Stimulated activated CD8-positive, alpha-beta memory T cell treated with anti-CD3 and anti-CD28 coated beads, Interleukin-7, amount 100 ng/mL, for 4 hours (primary cell): ENCODE measurements around the gene FLVCR1.
"Not testable (repeated sequence)": the region's sequence is repeated elsewhere in the genome, so short reads cannot be mapped to it uniquely, and the experiment has no call there.

Experiments
- DNase-seq, 2 donors: peaks; one replicate each; pipeline ENCODE4 v3.0.0-alpha.2; 2020; ENCODE audit warnings: low read depth in 2 of 2

The FLVCR1 gene

DNA sequence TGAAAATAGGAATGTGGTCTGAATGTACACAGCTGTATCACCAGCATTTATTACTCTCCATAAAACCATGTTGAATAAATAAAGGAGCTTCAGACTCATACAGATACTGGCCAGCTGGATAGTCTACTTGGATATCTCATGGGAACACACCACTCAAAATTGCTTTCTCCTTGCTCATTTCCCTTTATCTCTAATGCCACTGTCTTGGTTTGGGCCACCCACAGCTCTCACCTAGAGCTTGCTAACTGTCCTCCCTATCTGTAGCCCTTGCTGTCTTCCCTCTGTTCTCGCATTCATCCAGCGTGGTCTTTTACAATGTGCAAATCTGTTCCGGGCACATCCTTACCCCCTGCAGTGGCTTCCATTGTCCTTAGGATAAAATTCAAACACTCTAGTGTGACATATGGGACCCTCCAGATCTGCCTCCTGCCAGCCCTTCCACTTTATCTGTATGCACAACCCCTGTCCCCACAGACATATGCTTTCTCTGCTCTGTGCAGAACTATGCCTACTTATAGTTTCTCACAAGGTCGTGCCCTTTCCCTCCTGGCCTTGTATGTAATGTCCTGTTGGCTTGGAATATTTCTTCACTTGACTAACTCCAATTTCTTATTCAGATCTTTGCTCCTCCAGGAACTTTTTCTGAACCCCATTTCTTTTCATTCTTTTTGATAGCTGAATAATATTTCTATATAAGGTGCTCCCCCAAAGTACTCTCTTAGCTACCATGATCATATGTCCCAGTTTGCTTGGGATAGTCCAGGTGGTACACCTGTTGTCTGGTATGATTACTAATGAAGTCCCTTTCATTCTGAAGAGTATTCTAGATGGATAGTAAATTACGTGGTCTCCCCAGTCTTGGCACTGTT lies 2.9 kb downstream of the FLVCR1 start:
- DNase-seq, result no peak

DNA sequence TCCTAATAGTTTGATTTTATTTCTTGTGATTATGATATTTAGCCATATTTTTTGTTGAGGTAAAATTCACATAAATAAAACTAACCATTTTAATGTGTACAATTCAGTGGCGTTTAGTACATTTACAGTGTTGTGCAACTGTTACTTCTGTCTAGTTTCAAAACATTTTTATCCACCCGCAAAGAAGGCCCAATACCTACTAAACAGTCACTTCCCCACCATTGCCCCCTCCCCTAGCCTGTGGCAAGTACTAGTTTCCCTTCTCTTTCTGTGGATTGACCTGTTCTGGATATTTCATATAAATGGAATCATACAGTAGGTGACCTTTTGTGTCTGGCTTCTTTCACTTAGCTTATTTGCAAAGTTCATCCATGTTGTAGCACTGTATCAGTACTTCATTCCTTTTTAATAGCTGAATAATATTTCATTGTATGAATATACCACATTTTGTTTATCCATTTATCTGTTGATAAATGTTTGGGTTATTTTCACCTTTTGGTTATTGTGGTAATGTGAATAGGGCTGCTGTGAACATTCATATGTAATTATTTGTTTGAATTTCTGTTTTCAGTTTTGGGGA lies 4.1 kb downstream of the FLVCR1 start:
- no peak for DNase-seq

DNA sequence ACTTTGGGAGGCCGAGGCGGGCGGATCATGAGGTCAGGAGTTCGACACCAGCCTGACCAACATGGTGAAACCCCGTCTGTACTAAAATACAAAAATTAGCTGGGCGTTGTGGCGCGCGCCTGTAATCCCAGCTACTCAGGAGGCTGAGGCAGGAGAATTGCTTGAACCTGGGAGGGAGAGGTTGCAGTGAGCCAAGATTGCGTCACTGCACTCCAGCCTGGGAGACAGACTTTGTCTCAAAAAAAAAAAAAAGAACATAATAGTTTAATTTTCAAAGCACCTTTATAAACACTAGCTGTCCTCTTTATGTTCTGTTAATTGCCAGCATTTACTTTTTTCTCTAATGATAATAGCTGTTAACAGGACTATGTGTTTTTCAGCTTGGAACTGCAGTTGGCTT lies 5.3 kb downstream of the FLVCR1 start:
- DNase-seq, result not testable (repeated sequence)

DNA sequence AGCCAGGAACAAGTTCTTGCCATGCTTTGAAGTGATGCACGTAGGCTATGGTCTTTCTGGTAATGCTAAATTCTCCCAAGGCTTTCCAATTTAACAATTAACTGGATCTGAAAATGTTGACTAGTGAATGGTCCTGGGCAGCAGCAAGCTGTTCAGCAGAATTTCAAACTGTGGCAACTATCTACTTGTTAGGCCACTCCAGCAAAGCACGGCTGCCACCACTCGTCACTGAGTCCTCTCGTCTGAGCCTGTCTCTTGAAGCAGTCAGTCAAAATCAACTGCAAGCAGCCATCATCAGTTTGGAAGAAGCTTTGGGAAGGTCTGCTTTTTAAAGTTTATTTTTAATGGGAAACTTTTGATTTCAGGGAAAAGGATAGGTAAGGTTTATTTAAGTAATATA lies 6.1 kb downstream of the FLVCR1 start:
- DNase-seq, result no peak

DNA sequence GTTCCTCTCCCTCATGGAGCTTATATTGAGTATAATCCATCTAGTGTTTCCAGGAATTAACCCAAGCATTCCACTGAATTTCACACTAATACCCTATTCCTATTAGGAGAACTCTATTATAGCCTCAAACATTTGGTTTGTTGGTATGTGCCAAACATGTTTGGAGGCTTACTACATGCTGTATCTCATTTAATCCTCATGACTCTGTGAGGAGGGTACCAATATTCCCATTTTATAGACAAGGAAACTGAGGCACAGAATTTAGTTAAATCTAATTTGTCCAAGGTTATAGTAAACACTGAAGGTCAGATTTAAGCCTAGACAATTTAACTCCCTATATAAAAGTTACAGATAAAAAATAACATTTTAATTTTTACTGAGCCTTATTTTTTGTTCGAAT lies 9.1 kb downstream of the FLVCR1 start:
- DNase-seq, result no peak

DNA sequence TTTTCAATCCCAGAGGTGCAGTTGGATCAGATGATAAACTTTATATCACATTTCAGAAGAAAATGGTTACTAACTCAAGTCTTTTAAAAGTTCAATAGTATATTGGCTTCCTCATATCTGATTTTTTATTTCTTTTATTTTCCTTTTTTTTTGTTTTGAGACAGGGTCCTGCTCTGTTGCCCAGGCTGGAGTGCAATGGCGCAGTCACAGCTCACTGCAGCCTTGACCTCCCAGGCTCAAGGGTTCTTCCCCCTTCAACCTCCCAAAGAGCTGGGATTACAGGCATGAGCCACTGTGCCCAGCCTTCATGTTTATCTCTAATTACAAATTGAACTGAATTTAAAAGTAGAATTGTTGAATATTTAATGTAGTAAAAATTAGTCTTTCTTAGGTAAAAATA lies 13.9 kb downstream of the FLVCR1 start:
- DNase-seq, result no peak

DNA sequence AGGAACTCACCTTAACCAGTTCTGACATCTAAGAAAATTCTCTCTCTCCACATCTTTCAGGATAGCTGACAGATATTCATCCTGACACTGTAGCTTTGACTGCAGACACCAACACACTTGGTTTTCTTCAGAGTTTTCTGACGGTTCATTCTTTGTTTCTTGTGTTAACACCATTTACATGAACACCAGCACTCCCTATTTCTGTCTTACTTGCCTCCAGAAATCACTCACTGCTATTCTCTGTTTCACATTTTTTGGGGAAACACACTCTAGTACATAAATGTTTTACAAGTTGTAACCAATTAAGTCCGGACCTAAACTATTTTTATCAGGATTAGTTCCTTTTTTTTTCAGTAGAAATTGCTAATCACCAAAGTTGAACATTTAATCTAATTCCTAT lies 15.4 kb downstream of the FLVCR1 start:
- DNase-seq, result no peak

DNA sequence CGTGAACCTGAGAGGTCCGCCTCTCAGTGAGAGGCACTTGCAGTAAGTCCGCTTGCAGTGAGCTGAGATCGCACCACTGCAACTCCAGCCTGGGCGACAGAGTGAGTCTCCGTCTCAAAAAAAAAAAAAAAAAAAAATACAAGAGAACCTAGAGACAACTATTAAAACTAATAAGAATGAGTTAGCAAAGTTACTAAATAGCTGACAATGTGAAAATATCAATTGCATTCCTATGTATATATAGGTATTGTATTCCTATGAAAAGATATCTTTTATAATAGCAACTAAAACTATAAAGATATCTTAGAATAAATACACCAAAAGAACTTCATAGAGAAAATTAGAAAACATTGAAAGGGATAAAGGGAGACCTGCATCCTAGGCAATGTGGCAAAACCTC lies 20.3 kb downstream of the FLVCR1 start:
- DNase-seq, result no peak

DNA sequence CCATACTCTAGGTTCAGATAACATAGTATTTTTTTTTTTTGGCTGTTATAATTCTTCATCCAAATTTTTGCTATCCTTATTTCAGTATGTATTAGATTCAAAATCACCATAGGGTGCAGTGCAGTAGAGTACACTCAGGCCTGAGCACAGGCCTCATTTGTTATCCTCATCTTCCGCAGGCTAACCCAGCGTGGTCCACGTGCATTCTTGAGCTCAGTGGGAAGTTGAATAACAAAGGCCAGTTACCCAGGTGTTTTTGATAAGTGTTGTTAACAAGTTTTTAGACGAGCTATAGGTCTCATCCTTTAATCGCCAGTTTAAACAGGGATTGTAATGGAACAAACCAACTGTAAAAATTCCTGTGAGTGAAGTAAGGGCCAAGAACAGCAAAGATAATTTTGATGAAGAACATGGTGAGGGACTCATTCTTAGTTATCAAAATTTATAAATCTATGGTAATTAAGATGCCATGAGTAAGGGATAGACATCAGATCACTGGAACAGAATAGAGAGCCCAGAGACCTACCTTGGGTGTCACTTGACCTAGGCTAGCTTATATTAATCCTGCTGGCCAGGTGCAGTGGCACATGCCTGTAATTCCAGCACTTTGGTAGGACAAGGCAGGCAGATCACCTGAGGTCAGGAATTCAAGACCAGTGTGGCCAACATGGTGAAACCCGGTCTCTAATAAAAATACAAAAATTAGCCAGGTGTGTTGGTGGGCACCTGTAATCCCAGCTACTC lies 22.0 kb downstream of the FLVCR1 start:
- DNase-seq, result no peak

DNA sequence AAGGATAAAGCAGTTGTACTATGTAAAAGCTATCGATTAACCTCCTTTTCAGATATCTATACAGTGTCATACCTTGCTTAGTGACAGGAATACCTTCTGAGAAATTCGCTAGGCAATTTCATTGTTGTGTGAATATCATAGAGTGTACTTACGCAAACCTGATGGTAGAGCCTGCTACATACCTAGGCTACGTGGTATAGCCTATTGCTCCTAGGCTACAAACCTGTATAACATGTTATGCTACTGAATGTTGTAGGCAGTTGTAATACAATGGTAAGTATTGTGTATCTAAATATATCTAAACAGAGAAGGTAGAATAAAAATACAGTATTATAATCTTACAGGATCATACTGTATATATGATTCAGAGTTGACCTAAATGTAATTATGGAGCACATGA lies 26.5 kb downstream of the FLVCR1 start:
- DNase-seq, result no peak

DNA sequence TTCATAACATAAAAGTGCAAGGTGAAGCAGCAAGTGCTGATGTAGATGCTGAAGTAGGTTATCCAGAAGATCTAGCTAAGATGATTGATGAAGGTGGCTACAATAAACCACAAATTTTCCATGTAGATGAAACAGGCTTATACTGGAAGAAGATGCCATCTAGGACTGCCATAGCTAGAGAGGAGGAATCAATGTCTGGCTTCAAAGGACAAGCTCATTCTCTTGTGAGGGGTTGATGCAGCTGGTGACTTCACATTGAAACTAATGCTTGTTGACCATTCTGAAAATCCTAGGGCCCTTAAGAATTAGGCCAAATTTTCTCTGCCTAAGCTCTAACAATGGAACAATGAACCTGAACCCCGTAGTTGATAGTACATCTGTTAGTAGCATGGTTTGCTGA lies 34.0 kb downstream of the FLVCR1 start:
- no peak for DNase-seq

DNA sequence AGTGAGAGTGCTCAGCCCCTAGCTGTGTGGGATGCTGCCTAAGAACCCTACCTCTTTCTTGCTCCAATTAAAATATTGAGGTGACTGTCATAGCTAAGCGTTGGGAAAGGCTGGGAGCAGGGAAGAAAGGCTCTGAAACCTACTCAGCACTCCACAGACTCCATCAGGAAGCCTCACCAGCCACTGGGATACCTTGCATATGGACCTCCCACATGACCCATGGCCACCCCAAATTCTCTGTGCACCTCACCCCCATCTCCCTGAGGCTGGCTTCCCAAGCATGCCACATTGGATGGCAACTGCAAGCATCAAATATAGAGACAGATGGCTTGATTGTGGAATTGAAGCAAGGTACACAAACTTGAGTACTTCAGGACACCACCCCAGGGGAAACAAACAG lies 41.8 kb downstream of the FLVCR1 start:
- DNase-seq, result no peak

DNA sequence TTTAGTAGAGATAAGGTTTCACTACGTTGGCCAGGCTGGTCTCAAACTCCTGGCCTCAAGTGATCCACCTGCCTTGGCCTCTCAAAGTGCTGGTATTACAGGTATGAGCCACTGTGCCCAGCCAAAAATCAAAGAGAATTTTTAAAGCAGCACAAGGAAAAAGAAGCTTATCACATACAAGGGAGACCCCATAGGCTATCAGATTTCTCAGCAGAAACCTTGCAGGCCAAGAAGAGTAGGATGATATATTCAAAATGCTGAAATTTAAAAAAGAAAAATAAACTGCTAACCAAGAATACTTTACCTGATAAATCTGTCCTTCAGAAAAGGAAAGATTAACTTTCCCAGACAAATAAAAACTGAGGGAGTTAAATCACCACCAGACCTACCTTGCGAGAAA lies 43.2 kb downstream of the FLVCR1 start:
- no peak for DNase-seq

DNA sequence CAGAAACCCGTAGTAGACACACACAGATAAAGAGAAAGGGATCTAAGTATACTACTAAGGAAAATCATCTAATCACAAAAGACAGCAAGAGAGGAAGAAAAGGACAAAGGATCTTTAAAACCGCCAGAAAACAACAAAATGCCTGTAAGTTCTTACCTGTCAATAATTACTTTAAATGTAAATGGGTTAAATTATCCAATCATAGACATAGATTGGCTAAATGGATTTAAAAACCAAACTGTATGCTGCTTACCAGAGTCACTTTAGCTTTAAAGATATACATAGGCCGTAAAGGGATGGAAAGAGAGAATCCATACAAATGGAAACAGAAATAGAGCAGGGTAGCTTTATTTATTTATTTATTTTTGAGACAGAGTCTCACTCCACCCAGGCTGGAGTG lies 44.0 kb downstream of the FLVCR1 start:
- no peak for DNase-seq

DNA sequence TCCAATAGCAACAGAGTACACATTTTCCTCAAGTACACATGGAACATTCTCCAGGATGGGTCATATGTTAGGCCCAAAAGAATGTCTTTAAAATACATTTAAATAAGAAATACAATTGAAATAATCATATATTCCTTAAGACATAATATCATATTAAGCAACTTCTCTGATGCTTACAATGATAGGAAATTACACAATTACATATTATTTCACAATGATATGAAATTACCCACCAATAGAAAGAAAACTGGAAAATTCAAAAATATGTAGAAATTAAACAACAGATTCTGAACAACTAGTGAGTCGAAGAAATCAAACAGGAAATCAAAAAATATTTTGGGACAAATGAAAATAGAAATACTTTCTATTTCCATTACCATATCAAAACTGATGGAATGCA lies 45.6 kb downstream of the FLVCR1 start:
- no peak for DNase-seq

DNA sequence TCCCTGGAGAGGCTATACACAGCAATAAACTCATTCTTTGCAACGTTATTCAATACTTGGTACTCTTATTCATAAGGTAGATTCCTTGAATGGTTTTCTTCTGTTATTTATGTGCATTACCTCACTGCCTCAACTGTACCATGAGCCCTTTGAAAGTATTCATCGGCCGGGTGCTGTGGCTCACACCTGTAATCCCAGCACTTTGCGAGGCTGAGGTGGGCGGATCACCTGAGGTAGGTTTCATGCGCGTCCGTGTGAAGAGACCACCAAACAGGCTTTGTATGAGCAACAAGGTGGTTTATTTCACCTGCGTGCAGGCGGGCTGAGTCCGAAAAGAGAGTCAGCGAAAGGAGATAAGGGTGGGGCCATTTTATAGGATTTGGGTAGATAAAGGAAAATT lies 50.0 kb downstream of the FLVCR1 start:
- not testable (repeated sequence) for DNase-seq

DNA sequence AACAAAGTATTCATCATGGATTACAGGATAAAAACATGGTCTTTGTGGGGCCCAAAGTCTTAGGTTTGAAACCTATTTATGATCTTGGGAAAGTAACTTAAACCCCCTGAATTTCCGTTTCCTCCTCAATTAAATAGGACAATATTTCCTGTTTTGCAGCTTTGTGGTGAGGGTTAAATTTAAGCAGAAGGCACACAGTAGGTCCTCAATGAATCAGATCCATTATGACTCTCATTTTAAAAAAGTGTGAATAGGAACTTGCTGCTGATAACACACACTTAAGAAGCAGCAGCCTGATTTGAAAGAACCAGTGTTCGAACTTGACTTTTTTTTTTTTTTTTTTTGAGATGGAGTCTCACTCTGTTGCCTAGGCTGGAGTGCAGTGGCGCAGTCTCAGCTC lies 50.9 kb downstream of the FLVCR1 start:
- DNase-seq, result no peak

DNA sequence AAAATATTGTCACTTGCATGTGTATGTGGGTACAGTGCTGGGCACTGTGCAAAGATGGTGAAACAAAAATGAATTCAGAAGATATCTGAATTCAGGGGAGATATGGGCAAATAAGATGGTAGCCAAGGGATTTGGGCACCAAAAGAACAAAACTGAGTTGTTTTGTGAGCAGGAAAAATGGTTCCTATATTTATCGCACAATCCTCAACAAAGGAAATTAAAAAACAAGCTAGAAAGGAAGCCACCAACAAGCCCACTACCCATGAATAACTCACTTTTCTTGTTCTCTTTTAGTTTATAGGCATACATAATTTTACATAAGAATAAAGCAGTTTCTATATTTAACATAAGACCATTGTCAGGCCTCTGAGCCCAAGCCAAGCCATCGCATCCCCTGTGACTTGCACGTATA lies 51.6 kb downstream of the FLVCR1 start:
- no peak for DNase-seq

DNA sequence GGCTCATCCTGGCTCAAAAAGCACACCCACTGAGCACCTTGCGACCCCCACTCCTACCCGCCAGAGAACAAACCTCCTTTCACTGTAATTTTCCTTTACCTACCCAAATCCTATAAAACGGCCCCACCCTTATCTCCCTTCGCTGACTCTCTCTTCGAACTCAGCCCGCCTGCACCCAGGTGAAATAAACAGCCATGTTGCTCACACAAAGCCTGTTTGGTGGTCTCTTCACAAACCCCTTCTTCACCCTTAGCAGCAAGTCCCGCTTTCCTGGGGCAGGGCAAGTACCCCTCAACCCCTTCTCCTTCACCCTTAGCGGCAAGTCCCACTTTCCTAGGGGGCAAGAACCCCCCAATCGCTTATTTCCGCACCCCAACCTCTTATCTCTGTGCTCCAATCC lies 52.1 kb downstream of the FLVCR1 start:
- not testable (repeated sequence) for DNase-seq

DNA sequence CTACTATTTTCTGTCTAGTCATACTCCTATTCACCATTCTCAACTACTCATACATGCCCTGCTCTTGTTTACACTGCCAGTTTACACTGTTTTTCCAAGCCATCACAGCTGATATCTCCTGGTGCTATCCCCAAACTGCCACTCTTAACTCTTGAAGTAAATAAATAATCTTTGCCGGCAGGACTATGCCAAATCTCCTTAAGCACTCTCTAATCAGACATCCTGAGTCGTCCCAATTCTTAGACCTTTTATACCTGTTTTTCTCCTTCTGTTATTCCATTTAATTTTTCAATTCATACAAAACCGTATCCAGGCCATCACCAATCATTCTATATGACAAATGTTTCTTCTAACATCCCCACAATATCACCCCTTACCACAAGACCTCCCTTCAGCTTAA lies 55.6 kb downstream of the FLVCR1 start:
- not testable (repeated sequence) for DNase-seq

DNA sequence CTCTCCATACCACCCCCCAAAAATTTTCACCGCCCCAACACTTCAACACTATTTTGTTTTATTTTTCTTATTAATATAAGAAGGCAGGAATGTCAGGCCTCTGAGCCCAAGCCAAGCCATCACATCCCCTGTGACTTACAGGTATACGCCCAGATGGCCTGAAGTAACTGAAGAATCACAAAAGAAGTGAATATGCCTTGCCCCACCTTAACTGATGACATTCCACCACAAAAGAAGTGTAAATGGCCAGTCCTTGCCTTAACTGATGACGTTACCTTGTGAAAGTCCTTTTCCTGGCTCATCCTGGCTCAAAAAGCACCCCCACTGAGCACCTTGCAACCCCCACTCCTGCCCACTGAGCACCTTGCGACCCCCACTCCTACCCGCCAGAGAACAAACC lies 56.0 kb downstream of the FLVCR1 start:
- DNase-seq, result not testable (repeated sequence)

DNA sequence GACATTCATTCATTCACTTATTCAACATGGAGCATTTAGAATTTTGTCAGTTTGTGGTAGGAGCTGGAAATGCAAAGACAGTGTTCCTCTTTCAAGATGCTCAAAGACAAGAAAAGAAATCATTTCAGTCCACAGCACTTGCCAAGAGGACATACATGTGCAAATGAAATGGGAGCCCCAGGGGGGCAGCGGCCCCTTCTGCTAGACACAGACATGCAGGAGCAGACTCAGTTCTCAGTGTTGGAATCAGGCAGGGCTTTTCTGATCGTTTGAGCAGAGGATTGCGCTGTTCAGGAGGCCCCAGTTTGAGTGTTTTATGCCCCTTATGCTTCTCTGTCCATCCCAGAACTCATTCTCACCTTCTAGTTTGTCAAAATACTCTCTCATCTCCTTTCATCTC lies 56.7 kb downstream of the FLVCR1 start:
- no peak for DNase-seq
